Fibroblast of skin of back (primary cell): ENCODE data around the gene CYBC1.
"Not testable (repeated sequence)": the region's sequence is repeated elsewhere in the genome, so short reads cannot be mapped to it uniquely, and the experiment has no call there.

Source experiments
- DNase-seq: peaks from one replicate; pipeline ENCODE4 v3.0.0-alpha.2; 2013

The CYBC1 gene

DNA sequence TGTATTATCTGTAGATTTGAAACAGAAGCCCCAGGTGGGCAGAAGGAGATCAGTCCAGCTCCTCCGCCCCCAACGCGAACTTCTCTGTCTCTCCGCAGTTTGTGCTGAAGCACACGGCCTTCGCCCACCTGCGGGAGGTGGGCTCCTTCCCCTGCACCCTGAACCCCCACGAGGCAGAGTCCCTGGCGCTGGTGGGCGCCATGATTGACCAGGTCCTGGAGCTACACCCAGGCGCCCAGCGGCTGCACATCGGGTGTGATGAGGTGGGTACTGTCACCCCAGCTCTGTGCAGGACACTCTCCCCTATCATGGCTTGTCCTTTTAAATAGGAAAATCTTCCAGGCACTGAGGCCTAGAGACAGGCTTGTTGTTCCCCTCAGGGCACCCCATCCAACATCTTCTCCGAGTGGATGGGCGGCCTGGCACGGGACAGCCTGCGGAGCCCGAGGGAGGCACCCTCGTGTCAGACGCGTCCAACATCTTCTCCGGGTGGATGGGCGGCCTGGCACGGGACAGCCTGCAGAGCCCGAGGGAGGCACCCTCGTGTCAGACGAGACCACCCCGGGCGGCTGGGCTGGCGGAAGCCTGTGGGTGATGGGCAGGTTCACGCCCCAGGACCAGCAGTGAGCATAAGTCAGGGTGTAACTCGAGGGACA lies 16.9 kb downstream of the CYBC1 start:
- no peak for DNase-seq

DNA sequence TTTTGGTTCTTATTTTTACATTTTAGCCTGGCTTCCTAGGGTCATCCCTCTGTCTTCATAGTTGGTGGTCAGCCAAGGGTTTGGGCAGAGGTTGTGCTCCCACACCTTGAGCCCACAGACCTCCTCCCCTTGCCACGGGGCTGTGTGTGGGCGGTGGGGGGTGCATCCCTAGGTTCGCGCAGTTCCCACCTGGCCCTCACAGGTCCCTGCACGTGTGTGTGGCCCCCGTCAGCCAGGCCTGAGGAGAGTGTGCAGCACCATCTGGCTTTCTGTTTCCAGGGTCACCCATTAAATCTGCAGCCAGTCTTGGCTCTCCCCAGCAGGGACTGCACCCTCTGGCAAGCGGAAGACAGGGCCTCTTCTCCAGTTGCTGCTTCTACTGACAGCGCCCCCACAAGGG lies 18.5 kb downstream of the CYBC1 start:
- no peak for DNase-seq

DNA sequence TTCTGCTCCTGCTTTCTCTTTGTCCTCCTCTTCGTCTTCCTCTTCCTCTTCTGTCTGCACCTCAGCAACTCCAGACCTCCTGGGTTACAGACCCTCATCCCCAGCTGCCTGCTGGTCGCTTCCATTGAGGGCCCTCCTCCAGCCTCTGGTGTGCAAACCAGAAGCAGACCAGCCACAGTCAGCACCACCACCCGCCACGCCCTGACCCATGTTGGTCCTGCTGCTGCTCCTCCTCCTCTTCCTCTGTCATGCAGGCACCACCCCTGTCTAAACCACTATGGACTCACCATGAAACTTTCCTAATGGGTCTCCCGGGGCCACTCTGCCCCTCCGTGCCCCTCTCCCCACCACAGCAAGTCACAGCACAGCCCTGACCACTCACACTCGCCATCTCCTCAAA lies 20.7 kb downstream of the CYBC1 start:
- DNase-seq = no peak

DNA sequence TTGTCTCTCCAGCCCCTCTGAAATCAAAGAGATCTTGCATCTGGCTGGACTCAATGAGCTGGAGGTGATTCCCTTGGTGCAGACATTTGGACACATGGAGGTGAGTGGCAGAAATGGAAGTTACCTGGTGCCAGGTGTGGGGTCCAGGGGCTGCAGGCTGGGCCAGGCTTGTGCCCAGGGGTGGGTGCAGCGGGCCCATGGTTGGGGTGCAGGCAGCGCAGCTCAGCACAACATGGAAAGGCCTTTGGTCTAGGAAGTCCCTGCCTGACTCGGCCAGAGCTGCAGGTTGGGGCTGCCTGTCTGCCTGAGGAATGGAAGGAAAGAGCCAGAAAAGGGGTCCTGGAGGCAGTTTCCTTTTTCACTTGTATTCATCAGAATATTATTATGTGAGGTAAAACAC lies 22.0 kb downstream of the CYBC1 start:
- DNase-seq = no peak

DNA sequence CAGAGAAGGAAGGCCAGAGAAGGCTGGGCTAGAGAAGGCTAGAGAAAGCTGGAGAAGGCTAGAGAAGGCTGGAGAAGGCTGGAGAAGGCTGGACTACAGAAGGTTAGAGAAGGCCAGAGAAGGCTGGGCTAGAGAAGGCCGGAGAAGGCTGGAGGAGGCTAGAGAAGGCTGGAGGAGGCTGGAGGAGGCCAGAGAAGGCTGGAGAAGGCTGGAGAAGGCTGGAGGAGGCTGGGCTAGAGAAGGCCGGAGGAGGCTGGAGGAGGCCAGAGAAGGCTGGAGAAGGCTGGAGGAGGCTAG lies 25.7 kb downstream of the CYBC1 start:
- no peak for DNase-seq

DNA sequence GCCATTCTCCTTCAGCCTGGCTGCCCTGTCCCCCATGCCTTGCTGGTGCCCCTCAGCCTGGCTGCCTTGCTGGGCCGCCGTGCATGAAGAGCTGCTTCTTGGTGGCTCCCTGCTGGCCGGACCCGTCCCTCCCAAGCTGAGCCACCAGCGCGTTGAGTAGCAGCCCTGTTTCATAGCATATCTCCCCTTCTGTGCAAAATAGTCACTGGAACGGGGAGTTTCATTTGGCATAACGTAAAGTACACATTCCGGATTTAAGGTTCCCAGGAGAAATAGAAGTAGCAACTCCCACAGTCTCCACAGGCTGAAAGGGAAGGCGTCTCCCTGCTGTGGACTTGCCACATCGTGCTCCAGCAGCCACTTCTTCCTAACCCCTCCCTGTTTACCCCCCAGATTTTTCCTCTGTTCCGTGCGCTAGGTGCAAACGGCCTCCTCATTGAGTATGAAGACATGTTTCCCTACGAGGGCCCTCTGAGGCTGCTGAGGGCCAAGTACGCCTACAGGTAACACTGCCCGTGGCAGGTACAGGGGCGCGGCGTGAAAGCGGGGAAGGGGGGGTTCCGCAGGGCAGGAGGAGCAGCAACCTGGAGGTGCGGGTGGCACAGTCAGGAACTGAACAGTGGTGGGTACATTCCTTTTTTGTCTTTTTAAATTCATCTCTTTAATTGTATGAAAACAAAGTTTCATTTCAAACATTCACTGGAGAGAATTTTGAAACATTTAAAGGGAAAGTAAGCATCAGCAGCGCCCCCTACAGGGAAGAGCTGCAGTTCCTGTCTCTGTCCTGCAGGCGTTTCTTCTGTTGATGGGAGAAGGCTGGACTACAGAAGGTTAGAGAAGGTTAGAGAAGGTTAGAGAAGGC lies 26.3 kb downstream of the CYBC1 start:
- peak; percentile 40 for DNase-seq

DNA sequence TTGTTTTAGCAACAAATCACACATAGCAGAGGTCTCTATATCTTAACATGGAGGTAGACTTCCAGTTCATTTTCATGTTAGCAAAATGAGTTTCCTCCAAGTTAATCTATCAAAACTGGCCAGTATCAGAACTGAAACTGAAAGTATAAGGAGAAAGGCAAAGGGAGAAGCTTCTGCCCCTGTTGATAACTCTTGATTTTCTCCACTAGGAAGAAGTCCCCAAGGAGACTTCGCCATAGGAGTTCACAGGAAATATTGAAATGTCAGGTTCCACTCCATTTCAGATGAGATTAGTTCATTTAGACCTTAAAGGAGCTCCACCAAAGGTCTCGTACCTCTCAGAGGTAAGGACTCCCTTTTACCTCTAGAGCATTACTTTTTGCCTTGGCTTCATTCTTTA lies 31.0 kb downstream of the CYBC1 start:
- no peak for DNase-seq

DNA sequence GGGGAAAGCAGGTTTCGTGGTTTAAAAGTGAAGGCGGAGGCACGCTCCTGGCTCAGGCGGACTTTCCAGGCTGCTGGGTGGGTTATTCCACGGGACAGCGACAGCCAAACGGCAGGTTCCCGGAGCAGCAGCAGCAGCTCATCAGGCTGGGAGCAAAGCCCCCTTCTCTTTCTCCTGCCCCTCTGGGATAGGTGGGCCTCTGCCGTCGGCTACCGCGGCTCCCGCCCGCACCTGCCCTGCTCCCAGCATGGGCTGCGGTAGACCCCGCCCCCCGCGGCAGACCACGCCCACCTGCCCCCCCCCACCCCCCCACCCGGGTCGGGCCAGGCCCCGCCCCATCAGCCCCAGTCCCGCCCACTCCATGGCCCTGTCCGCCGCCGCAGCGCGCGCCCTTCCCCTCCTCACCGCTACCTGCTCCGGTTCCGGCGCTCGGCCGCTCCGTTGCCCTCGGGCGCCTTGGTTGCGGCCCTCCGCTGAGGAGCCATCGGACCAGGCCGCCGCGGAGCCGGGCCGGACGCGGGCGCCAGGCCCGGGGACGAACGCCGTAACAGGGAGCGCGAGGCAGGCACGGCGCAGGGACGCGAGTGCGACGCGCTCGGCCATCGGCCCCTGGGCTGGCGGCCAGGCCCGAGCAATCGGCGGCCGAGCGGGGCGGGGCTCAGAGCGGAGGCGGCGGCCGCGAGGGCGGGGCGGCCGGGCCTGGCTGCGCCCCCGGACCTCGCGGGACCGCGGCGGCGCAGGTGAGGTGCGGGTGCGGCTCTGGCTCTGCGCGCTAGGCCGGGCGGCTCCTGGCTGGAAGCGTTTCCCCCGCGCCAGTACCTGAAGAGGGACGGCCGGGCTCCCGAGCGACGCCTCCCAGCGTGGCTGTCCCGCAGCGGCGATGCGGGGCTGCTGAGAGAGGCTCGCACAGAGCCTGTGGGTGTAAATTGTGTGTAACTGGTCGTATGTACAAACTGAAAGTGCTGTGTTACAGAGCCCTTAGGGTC lies 32.3 kb downstream of the CYBC1 start, which contains the start of the genes HEXD and OGFOD3:
Gene HEXD, plus strand, starts transcription at position 347 of the 986 bp plus-strand sequence. CDS start 1,453 bp downstream, outside the sequence.
Gene OGFOD3, minus strand, starts transcription at position 586 of the 986 bp plus-strand sequence. Its CDS starts 101 bp downstream, at position 485.
- DNase-seq = peak; percentile 85

DNA sequence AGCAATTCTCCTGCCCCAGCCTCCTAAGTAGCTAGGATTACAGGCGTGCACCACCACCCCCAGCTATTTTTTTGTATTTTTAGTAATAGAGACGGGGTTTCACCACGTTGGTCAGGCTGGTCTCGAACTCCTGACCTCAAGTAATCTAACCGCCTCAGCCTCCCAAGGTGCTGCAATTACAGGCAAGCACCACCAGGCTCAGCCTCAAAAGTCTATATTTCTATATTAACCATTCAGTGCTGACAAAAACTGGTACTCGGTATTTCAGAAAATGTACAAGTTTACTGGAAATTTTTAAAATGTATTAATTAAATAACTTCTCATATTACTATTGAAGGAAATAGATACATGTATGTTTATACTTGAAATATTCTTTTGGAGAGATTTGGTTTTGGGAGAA lies 33.8 kb downstream of the CYBC1 start:
- DNase-seq = no peak

DNA sequence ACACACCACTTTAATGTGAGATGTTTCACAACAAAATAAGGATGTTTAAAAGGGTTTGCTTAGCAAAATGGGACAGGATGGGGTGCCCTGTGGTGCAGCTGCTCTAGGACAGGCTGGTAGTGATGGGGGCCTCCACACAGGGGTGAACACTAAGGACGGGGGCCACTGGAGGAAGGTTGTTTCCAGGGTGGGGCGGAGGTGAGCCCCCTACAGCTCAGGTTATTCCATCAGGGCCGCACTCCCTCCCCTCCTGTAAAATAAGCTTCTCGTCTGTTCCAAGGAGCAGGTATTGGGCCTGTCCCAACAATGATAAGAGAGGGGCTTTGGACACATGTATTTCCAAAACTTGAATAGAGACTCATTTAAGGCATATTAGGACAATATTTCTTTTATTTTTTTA lies 34.3 kb downstream of the CYBC1 start:
- no peak for DNase-seq

DNA sequence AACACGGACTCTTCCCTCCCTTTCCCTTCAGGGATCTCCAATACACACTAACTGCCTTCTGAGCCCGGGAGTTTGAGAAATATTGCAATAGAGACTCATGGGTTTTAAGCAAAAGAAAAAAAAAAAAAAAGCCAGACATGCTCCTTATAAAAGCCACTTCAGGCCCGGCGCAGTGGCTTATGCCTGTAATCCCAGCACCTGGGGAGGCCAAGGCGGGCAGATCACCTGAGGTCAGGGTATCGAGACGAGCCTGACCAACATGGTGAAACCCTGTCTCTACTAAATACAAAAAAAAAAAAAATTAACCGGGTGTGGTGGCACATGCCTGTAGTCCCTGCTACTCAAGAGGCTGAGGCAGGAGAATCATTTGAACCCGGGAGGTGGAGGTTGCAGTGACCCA lies 34.8 kb downstream of the CYBC1 start:
- no peak for DNase-seq

DNA sequence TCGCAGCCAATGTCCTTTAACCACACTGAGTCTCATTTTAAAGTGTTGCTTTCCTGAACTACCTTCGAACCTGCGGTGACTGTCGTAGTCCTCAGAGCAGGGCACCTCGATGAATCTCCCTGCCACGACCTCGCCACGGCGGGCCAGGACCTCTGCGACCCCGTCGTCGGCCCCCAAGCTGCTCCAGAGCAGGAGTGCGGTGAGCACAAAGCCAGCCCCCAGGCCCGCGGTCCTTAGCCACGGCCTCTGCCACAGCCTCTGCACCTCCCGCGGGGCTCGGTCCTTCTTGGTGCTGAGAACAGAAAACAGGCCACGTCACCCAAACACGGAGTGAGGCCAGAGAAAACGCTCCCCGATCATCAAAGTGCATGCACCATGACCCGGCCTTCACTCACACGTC lies 35.2 kb downstream of the CYBC1 start:
- no peak for DNase-seq

DNA sequence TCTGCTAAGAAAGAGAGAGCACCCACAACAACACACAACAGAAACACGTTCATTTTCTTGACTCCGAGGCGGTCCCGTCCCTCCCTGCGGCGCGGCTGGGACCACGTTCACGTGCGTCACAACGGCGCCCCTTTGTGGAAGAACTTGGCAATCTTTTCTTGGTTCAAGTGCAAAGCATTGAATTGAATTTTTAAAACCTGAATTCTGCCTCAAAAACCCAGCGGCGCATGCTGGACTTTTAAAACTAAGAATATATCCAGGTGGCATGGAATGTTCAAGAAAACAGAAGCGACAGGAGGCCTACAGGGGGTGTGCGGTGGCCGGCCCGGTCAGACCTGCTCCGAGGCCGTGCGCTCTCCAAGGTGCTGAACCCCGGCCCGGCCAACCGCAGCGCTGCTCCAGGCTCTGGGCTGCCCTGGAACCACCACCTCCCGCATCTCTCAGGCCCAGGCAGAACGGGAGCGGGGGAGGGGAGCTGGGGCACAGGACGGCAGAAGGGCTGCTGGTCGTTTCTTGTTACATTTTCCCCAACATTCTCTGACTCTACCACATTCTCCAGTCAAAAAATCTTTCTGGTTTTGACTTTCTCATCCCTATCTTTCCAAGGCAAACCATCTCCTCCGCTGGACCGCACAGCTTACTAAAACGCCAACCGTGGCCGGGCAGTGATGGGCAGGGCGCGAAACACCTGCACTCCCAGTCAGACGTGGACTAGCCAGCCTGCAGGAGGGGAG lies 35.8 kb downstream of the CYBC1 start:
- DNase-seq = peak; percentile 63

DNA sequence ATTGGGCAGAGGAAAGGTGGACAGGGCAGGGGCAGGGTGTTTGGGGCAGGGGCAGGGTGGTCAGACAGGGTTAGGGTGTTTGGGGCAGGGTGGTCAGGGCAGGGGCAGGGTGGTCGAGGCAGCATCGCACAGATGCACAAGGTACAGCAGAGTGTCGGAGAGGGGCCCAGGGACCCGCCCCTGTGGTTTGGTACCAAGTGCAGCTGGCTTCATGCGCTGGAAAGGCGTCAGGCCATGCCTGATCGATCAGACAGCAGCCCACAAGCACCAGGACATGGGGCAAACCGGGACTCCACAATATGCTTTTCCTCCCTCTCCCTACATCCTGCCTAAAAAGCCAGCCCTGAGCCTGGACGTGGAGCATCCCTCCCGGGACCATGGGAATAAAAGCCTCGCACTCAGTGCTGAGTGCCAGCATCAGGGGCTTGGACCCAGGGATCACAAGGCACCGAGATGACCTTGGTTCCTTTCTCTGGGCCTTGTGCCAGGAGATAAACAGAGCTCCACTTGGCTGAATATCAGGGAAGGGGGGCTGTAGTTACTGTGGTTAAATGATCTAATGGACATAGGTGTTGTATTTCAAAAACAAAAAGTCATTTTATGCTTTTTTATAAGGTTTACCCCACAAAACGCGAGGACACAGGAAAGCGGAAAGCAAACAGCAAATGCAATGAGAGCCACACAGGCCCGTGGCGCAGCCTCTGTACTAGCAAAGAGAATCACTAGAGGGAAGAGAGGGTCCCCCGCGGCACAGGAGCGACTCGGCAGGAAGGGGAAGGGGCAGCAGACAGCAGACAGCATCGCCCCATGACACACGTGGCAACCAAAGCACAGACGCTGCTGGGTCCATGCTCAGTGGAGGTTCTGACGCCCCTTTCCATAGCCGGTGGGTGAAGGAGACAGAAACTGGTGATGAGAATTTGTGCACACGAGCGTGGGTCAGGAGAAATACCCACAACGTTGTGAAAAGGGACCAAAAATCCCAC lies 37.7 kb downstream of the CYBC1 start:
- DNase-seq = no peak

DNA sequence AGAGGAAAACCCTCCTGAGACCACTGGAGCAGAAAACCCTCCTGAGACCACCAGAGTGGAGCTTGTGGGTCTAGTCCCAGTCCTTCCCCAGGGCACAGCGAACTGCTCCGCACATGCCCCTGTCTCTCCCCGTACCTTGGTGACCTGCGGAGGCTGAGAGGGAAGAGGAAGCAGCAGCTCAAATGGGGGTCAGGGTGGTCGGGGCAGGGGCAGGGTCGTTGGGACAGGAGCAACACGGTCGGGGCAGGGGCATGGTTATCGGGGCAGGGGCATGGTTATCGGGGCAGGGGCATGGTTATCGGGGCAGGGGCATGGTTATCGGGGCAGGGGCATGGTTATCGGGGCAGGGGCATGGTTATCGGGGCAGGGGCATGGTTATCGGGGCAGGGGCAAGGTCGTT lies 38.5 kb downstream of the CYBC1 start:
- not testable (repeated sequence) for DNase-seq

DNA sequence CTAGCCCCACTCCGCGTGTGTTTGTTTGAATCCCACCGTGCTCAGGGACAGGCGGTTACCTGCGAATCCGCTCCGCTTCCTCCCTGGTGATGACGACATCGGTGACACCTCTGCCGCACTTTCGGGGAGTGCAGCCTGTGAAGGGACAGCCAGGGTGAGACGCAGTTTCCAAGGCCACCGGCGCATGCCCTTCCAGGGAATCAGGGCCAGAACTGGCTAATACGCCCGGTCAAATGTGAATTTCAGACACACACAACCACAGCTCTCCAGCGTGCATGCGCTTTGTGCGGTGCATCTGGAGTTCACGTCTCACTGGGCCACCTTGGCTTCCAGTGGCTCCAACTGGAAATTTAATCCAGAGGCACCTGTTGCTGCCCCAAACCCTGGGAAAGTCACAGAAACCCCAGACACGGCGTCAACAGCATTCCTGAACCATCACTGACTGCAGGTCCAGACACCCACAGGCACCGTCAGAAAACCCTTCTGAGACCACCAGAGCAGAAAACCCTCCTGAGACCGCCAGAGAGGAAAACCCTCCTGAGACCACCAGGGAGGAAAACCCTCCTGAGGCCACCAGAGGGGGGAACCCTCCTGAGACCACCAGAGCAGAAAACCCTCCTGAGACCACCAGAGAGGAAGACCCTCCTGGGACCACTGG lies 39.0 kb downstream of the CYBC1 start:
- no peak for DNase-seq

DNA sequence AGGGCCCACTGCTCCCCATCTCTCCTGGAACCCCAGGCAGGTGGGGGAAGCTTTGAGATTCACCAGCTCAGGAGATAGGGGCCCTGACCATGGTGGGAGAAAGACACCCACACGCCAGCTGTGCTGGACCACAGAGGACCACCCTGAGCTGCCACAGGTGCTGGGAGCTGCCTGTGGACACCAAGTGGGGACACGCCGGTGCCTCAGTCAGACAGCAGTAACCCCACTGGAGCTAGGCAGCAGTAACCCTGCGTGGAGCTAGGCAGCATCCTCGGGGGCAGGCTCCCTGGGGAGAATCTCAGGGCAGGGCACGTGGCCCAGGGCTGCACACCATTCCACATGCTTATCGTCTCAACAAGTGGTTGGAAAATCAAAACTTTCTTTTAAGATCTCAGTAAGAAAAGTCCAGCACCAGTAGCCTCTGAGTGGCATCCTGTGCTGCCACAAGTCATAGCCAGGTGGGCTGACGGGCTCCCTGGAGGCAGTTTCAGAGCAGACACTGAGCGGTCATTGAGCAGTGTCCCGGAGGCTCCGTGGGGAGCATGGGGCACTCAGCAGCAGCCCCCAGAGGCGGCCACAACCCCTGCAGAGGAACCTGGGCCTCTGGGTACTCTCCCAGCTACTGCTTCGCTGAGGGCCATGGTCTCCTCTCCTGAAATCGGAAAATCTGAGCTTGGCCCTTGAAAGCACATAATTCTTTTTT lies 40.4 kb downstream of the CYBC1 start:
- DNase-seq = no peak

DNA sequence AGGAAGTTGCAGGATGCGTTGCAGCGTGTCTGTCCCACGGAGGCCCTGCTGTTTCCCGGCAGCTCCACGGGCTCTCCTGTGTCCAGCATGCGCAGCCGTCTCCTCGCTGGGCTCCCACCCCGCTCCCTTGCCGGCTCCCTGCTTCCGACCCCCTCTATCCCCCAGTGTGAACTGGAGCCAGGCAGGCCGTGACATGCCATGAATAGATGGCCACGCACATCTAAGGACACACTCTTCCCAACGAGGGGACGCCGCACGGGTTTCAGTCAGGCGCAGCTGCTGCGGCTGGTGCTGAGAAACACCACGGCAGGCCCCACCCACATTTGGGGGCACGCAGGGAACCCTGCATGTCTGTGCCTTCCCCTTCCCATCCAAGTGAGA lies 41.6 kb downstream of the CYBC1 start:
- no peak for DNase-seq

DNA sequence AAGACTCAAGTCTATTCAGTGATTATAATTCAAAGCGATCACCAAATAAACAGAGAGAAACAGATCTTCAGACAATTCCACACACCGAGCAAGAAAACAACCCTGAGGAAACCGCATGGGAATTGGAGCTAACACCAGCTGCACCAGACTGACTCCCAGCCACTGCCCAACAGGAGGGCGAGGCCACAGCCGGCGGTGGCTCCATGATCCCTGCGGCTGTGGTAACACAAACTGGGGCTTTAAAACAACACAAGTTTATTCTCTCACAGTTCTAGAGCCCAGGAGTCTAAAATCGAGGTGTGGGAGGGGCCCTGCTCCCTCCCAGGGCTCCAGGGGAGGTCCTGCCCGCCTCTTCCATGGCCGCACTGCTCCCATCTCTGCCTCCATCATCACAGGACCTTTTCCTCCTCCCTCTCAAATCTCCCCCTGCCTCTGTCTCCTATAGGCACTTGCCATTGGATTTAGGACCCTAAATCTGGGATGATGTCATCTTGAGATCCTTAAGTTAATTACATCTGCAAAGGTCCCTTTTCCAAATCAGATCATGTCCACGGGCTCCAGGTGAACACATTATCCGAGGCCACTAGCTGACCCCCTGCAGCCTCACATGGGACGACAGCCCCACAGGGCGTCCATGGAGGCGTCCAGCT lies 42.1 kb downstream of the CYBC1 start:
- DNase-seq = peak; percentile 17
